OCI-LY1 (cell line): Measurements from ENCODE around the gene DMRTC2.

Experiments used
- H2AFZ ChIP-seq: fragments of 200-600 bp; sonication (generic), shearing (Covaris generic); 2 replicates; pipeline ENCODE4 v1.6.0; 2014; ENCODE audit warnings: antibody characterized with exemption, mild to moderate bottlenecking, low read length
- H3F3A ChIP-seq: fragments of 200-600 bp; sonication (generic), shearing (Covaris generic); 2 replicates; pipeline ENCODE4 v1.6.0; 2014; ENCODE audit warnings: mild to moderate bottlenecking, antibody characterized with exemption, low read length, moderate library complexity; ENCODE audit not compliant: insufficient read depth
- H3K27ac ChIP-seq: fragments of 200-600 bp; sonication (generic); 2 replicates; pipeline ENCODE4 v1.5.1; 2014; ENCODE audit warnings: low read length, mixed run types, mild to moderate bottlenecking, low read depth; ENCODE audit not compliant: poor library complexity, severe bottlenecking
- H3K27me3 ChIP-seq: fragments of 200-600 bp; sonication (generic); 2 replicates; pipeline ENCODE4 v1.6.0; 2014; ENCODE audit warnings: antibody characterized with exemption, mild to moderate bottlenecking, low read length, moderate library complexity; ENCODE audit not compliant: insufficient read depth
- H3K36me3 ChIP-seq: fragments of 200-600 bp; sonication (generic); 2 replicates; pipeline ENCODE4 v1.6.1; 2014; ENCODE audit warnings: mild to moderate bottlenecking, antibody characterized with exemption, low read length, moderate library complexity, mixed read lengths; ENCODE audit not compliant: insufficient read depth
- H3K4me1 ChIP-seq: fragments of 200-600 bp; sonication (generic); 2 replicates; pipeline ENCODE4 v1.5.1; 2014; ENCODE audit warnings: mild to moderate bottlenecking, low read length, moderate library complexity; ENCODE audit not compliant: insufficient read depth, severe bottlenecking
- H3K4me2 ChIP-seq: fragments of 200-600 bp; sonication (generic), shearing (Covaris generic); 2 replicates; pipeline ENCODE4 v1.6.1; 2014; ENCODE audit warnings: low read length
- H3K4me3 ChIP-seq: fragments of 200-600 bp; sonication (generic); 2 replicates; pipeline ENCODE4 v1.5.1; 2014; ENCODE audit warnings: low read length, low read depth, mild to moderate bottlenecking, mixed read lengths; ENCODE audit not compliant: poor library complexity, severe bottlenecking
- H3K79me2 ChIP-seq: fragments of 200-600 bp; shearing (Covaris generic); 2 replicates; pipeline ENCODE4 v1.6.1; 2016; ENCODE audit warnings: mixed run types, low read length, mixed read lengths; ENCODE audit not compliant: insufficient read depth
- H3K9ac ChIP-seq: fragments of 200-600 bp; sonication (generic), shearing (Covaris generic); 2 replicates; pipeline ENCODE4 v1.6.1; 2014; ENCODE audit warnings: mild to moderate bottlenecking, low read length, mixed read lengths
- H3K9me2 ChIP-seq: fragments of 200-600 bp; sonication (generic), shearing (Covaris generic); 2 replicates; pipeline ENCODE4 v1.6.1; 2014; ENCODE audit warnings: low read depth, mild to moderate bottlenecking, low read length, mixed read lengths
- H3K9me3 ChIP-seq: fragments of 200-600 bp; shearing (Covaris generic); 2 replicates; pipeline ENCODE4 v1.6.1; 2014; ENCODE audit warnings: low read length, mixed read lengths
- H4K20me1 ChIP-seq: fragments of 200-600 bp; sonication (generic), shearing (Covaris generic); 2 replicates; pipeline ENCODE4 v1.6.0; 2016; ENCODE audit warnings: mild to moderate bottlenecking, low read length; ENCODE audit not compliant: insufficient read depth
- EZH2 ChIP-seq: fragments of 200-600 bp; sonication (generic), shearing (Covaris generic); IDR thresholded peaks from 2 replicates; pipeline ENCODE4 v1.8.0; 2017; ENCODE audit warnings: borderline replicate concordance, mixed run types, mild to moderate bottlenecking, antibody characterized with exemption, low read length, moderate library complexity, mixed read lengths
- TF ChIP-seq, protein P1 (sequence below): fragments of 200-600 bp; sonication (generic), shearing (Covaris generic); IDR thresholded peaks from 2 replicates; pipeline ENCODE4 v1.5.1; 2017; ENCODE audit warnings: mild to moderate bottlenecking, antibody characterized with exemption, low read length, moderate library complexity, mixed read lengths

DMRTC2 gene

DNA sequence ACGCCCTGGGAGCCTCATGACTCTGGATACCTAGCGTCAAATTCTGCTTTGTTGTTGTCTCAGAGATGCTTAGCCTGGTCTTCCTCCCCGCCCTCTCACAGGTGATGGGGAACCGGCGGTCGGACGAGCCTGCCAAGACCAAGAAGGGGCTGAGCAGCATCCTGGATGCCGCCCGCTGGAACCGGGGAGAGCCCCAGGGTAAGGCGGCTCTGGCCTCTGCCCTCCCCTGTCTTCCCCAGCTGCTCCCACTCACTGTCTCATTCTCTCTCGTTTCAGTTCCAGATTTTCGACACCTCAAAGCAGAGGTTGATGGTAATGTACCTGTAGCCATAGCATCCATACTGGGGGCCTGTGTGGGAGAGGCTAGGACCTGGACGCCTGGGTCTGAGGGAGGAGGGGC lies 49.5 kb downstream of the DMRTC2 start:
- peak overlapping the region; percentile 55 for H3K27ac ChIP-seq
- TF ChIP-seq, protein P1, sequence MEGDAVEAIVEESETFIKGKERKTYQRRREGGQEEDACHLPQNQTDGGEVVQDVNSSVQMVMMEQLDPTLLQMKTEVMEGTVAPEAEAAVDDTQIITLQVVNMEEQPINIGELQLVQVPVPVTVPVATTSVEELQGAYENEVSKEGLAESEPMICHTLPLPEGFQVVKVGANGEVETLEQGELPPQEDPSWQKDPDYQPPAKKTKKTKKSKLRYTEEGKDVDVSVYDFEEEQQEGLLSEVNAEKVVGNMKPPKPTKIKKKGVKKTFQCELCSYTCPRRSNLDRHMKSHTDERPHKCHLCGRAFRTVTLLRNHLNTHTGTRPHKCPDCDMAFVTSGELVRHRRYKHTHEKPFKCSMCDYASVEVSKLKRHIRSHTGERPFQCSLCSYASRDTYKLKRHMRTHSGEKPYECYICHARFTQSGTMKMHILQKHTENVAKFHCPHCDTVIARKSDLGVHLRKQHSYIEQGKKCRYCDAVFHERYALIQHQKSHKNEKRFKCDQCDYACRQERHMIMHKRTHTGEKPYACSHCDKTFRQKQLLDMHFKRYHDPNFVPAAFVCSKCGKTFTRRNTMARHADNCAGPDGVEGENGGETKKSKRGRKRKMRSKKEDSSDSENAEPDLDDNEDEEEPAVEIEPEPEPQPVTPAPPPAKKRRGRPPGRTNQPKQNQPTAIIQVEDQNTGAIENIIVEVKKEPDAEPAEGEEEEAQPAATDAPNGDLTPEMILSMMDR = no peak
- TF ChIP-seq EZH2 = no peak
- H3K4me3 ChIP-seq = no peak overlapping the region
- H3K27me3 ChIP-seq = no peaks in the 10 kb centered on the region
- H3K4me1 ChIP-seq = no peaks in the 10 kb centered on the region
- H3K9me2 ChIP-seq = no peaks in the 10 kb centered on the region
- no peak overlapping the region for H3K9ac ChIP-seq
- H3K79me2 ChIP-seq = no peaks in the 10 kb centered on the region
- H4K20me1 ChIP-seq = no peaks in the 10 kb centered on the region
- no peaks in the 10 kb centered on the region for H3F3A ChIP-seq
- no peak overlapping the region for H3K4me2 ChIP-seq
- H2AFZ ChIP-seq = no peak overlapping the region
- peaks cover 67% of the 10 kb centered on the region for H3K36me3 ChIP-seq
- no peaks in the 10 kb centered on the region for H3K9me3 ChIP-seq

DNA sequence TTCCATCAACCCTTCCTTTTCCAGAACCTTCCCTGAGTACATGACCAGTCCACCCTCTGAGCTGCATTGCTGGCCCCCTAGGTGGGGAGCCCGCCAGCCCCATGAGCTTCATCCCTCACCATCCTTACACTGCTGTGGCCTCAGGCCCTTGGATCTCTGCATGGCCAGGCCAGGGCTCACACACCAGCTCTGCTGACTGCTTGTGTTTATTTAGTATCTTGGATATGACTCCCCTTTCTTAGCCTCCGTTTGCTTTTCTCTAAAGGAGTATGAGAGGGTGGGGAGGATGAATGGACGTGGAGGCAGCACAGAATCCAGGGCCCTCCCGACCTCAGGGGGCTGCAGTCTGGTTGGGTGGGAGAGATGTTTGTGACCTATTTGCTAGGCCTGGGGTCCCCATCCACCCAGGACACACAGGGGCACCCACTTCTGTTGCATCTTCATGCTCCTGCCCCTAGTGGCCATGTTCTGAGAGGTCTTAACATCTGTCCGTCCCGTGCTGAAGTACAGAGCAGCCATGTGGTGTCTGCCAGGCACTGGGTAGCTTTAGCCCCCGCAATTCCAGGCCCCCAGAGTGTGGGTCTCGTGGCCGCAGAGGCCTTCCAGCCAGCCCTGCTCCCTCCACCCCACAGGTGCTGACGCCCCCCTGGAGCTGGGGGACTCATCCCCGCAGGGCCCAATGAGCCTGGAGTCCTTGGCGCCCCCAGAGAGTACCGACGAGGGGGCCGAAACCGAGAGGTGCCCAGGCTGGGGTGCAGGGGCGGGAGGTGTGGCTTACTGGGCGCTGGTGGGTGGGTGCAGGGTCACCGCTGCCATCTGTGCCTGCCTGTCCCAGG lies 51.1 kb downstream of the DMRTC2 start:
- H4K20me1 ChIP-seq = no peaks in the 10 kb centered on the region
- H3K36me3 ChIP-seq = peaks cover 73% of the 10 kb centered on the region
- H3F3A ChIP-seq = no peaks in the 10 kb centered on the region
- TF ChIP-seq, protein P1 = peak; percentile 47
- TF ChIP-seq EZH2 = no peak
- no peak overlapping the region for H2AFZ ChIP-seq
- H3K27ac ChIP-seq = no peak overlapping the region
- no peaks in the 10 kb centered on the region for H3K79me2 ChIP-seq
- H3K27me3 ChIP-seq = no peaks in the 10 kb centered on the region
- H3K4me3 ChIP-seq = no peak overlapping the region
- H3K4me2 ChIP-seq = no peak overlapping the region
- H3K9ac ChIP-seq = no peak overlapping the region
- H3K9me3 ChIP-seq = no peaks in the 10 kb centered on the region
- no peaks in the 10 kb centered on the region for H3K4me1 ChIP-seq
- no peaks in the 10 kb centered on the region for H3K9me2 ChIP-seq

DNA sequence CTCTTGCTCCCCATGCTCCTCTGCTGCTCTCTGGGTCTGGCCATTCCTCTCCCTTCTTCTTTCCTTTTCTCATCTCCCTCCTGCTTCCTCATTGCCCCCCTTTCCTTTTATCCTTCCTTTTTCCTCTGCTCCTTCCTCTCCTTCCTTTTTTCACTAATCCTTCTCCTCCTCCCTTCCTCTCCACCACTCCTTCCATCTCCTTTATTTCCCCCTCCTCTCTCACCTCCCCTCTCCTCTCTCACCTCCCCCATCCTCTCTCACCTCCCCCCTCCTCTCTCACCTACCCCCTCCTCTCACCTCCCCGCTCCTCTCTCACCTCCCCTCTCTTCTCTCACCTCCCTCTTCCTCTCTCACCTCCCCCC lies 51.7 kb downstream of the DMRTC2 start:
- H4K20me1 ChIP-seq = no peaks in the 10 kb centered on the region
- H3K27me3 ChIP-seq = no peaks in the 10 kb centered on the region
- no peak overlapping the region for H2AFZ ChIP-seq
- no peak for TF ChIP-seq EZH2
- TF ChIP-seq, protein P1 = no peak
- H3K9ac ChIP-seq = no peak overlapping the region
- H3F3A ChIP-seq = no peaks in the 10 kb centered on the region
- no peaks in the 10 kb centered on the region for H3K9me3 ChIP-seq
- H3K4me1 ChIP-seq = no peaks in the 10 kb centered on the region
- H3K4me3 ChIP-seq = no peak overlapping the region
- peaks cover 78% of the 10 kb centered on the region for H3K36me3 ChIP-seq
- H3K27ac ChIP-seq = no peak overlapping the region
- H3K9me2 ChIP-seq = no peaks in the 10 kb centered on the region
- no peak overlapping the region for H3K4me2 ChIP-seq
- no peaks in the 10 kb centered on the region for H3K79me2 ChIP-seq
